HG02870 (cell line): ENCODE results near the gene PRM1.

Experiments used
- ATAC-seq: cut with Tn5 transposase; IDR thresholded peaks from one replicate; pipeline ENCODE4 v1.9.1; 2021; ENCODE audit warnings: mild to moderate bottlenecking, moderate library complexity; ENCODE audit not compliant: unreplicated experiment

Gene PRM1

GRCh38 chr16:11239644-11240632, 41.2 kb downstream of the PRM1 start:
- ATAC-seq, result no peak

- ATAC-seq, result no peak
Measured at GRCh38 chr16:11238272-11239202, 42.6 kb downstream of the PRM1 start.

GRCh38 chr16:11236461-11237254, 44.5 kb downstream of the PRM1 start:
- ATAC-seq, result no peak

DNA sequence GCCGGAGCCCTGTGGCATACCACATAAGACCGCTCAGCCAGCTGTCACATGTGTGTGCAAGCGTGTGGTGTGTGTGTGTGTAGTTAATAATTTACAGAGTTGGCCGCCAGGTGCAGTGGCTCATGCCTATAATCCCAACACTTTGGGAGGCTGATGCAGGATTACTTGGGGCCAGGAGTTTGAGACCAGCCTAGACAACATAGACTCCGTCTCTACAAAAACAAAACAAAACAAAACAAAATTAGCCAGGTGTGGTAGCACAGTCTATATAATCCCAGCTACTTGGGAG, 45.5 kb downstream of the PRM1 start:
- no peak for ATAC-seq

- ATAC-seq, result no peak
Measured at GRCh38 chr16:11234884-11235702, 46.0 kb downstream of the PRM1 start.

DNA sequence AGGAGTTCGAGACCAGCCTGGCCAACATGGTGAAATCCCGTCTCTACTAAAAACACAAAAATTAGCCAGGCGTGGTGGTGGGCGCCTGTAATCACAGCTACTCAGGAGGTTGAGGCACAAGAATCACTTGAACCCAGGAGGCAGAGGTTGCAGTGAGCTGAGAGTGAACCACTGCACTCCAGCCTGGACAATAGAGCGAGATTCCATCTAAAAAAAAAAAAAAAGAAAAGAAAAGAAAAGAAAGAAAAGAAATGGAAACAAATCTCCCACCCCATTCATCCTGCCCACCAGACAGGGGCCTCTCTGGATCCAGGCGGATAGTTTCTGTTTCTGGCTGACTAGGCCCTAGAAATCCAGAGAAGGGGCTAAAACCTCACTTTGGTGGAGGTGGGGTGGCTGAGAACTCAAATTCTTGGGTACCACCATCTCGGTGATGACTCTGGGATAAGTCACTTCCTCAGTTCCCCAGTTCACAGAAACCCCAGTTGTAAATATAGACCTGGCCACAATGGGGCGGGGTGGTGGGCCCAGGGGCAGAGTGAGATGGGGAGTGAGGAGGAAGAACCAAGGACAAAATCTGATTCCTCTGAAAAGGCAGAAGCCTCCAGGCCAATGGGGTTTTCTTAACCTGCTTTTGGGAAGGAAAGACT, 47.3 kb downstream of the PRM1 start:
- ATAC-seq, result no peak

DNA sequence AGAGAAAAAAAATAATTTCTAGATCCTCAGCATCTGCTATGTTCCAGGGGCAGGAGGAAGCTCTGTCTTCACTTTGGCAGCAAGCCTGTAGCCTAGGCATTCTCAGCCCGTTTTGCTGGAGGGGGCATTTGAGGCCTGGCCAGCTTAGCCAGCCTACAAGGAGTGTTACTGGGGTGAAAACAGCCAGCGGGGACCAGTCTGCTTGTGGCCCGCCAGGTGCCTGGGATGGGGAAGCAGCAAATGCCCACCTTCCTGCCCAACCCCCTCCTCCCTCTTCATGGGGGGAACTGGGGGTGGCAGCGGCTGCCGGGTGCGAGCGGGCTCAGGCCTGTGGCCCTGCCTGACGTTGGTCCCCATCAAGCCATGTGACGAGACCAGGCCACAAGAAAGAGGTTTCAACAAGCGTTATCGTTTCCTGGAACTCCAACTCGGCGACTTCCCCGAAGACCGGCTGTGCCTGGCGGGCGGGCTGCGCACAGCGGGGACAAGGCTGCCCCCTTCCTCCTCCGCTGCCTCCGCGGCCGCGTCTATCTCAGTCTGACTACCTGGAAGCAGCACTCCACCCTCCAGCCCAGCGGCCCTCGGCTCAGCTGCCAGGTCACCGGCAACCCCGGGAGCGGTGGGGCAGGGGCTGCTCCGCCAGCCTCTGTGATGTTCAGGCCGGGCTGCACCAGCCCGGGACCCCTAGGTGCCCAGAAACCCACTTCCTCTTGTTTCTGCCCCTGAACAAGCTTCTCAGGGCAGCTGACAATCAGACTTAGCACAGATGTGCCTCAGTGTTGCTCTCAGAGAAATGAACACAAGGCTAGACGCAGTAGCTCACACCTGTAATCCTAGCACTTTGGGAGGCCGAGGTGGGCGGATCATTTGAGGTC, 48.0 kb downstream of the PRM1 start:
- peak; percentile 61 for ATAC-seq

DNA sequence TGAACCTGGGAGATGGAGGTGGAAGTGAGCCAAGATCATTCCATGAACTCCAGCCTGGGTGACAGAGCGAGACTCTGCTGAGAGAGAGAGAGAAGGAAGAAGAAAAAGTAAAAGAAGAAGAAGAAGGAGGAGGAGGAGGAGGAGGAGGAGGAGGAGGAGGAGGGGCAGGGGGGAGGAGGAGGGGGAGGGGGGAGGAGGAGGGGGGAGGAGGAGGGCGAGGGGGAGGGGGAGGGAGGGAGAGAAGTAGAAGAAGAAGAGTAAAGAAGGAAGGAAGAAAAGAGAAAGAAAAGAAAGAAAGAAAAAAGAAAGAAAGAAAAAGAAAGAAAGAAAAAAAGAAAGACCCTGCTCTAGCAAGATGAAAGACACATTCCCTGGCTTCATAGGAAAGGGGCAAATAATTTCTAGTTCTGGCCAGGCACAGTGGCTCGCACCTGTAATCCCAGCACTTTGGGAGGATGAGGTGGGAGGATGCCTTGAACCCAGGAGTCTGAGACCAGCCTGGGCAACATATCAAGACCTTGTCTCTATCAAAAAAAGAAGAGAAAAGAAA, 48.8 kb downstream of the PRM1 start:
- ATAC-seq, result no peak

GRCh38 chr16:11231367-11231970, 49.7 kb downstream of the PRM1 start:
- ATAC-seq, result no peak
